ENCODE data around the gene LAMA3. TPM values are rescaled to one million over a fixed set of nuclear protein-coding genes. Genes with fewer than 3 reads are reported as not detected.

LAMA3 gene
- total RNA-seq, 2 donors from 2014 or later: 0.19 TPM; not detected in 1

GRCh38 chr18:23981369-23981980 lies 292.2 kb downstream of the LAMA3 start:
- peaks cover 3 to 6% of the 10 kb centered on the region in 2 donors for H3K9me3 Mint-ChIP-seq
- H3K27ac Mint-ChIP-seq: no peak overlapping the region
- H3K4me3 Mint-ChIP-seq: no peak overlapping the region
- peaks cover 10 to 11% of the 10 kb centered on the region in 2 donors for H3K36me3 Mint-ChIP-seq (ENCODE audit: insufficient read depth in 2 of 2)
- no peak for ATAC-seq (replicated peaks in 1 of 2)
- H3K27me3 Mint-ChIP-seq (ENCODE audit: low read depth): peaks cover 16% of the 10 kb centered on the region
- DNase-seq: no peak
- H3K4me1 Mint-ChIP-seq (ENCODE audit: low read depth): peaks cover 43% of the 10 kb centered on the region

- H3K4me1 Mint-ChIP-seq (ENCODE audit: low read depth): peaks cover 52% of the 10 kb centered on the region
- H3K4me3 Mint-ChIP-seq: no peak overlapping the region
- H3K27me3 Mint-ChIP-seq (ENCODE audit: low read depth): peaks cover 15% of the 10 kb centered on the region
- peaks cover 5 to 7% of the 10 kb centered on the region in 2 donors for H3K36me3 Mint-ChIP-seq (ENCODE audit: insufficient read depth in 2 of 2)
- ATAC-seq (replicated peaks in 1 of 2) (no peak), DNase-seq (no peak)
- peaks cover 1 to 3% of the 10 kb centered on the region in 2 donors for H3K9me3 Mint-ChIP-seq
- H3K27ac Mint-ChIP-seq: no peak overlapping the region
These were observed 293.2 kb downstream of the LAMA3 start for GRCh38 chr18:23982155-23983079.

- peaks cover 1 to 3% of the 10 kb centered on the region in 2 donors for H3K9me3 Mint-ChIP-seq
- H3K36me3 Mint-ChIP-seq (ENCODE audit: insufficient read depth in 2 of 2): peaks cover 5 to 9% of the 10 kb centered on the region in 2 donors
- peaks cover 53% of the 10 kb centered on the region for H3K4me1 Mint-ChIP-seq (ENCODE audit: low read depth)
- no peak overlapping the region for H3K27ac Mint-ChIP-seq
- peaks cover 15% of the 10 kb centered on the region for H3K27me3 Mint-ChIP-seq (ENCODE audit: low read depth)
- DNase-seq: no peak
- no peak for ATAC-seq (replicated peaks in 1 of 2)
- H3K4me3 Mint-ChIP-seq: no peak overlapping the region
These were observed 293.9 kb downstream of the LAMA3 start for GRCh38 chr18:23983112-23983511.

GRCh38 chr18:23986600-23987359 lies 297.5 kb downstream of the LAMA3 start:
- Mint-ChIP-seq H3K4me1 (ENCODE audit: low read depth) (peaks cover 71% of the 10 kb centered on the region), H3K27ac (no peak overlapping the region)
- peak; percentile 91 to 92 for ATAC-seq (replicated peaks in 1 of 2)

GRCh38 chr18:23990474-23991410 lies 301.5 kb downstream of the LAMA3 start:
- Mint-ChIP-seq H3K36me3 (ENCODE audit: insufficient read depth in 2 of 2) (peaks cover 4 to 8% of the 10 kb centered on the region in 2 donors), H3K27ac (peak overlapping the region; percentile 93), H3K4me3 (peak overlapping the region in 1 of 2 donors; percentile 56), H3K27me3 (ENCODE audit: low read depth) (peaks cover 6% of the 10 kb centered on the region), H3K4me1 (ENCODE audit: low read depth) (peaks cover 83% of the 10 kb centered on the region), H3K9me3 (peaks cover 1 to 2% of the 10 kb centered on the region in 2 donors)
- DNase-seq: no peak
- ATAC-seq (replicated peaks in 1 of 2): no peak

More at GRCh38 chr18:23986600-23987359, 297.5 kb downstream of the LAMA3 start:
- DNase-seq: no peak
- H3K27me3 Mint-ChIP-seq (ENCODE audit: low read depth): peaks cover 17% of the 10 kb centered on the region
- H3K36me3 Mint-ChIP-seq (ENCODE audit: insufficient read depth in 2 of 2): peaks cover 5 to 9% of the 10 kb centered on the region in 2 donors
- peak overlapping the region in 1 of 2 donors; percentile 16 for H3K4me3 Mint-ChIP-seq
- H3K9me3 Mint-ChIP-seq: peaks cover 1 to 3% of the 10 kb centered on the region in 2 donors

GRCh38 chr18:23992089-23992940 lies 303.1 kb downstream of the LAMA3 start:
- peak overlapping the region; percentile 65 to 80 for H3K4me3 Mint-ChIP-seq
- peaks cover 67% of the 10 kb centered on the region for H3K4me1 Mint-ChIP-seq (ENCODE audit: low read depth)
- H3K27me3 Mint-ChIP-seq (ENCODE audit: low read depth): peaks cover 6% of the 10 kb centered on the region

GRCh38 chr18:23992941-23993280 lies 303.7 kb downstream of the LAMA3 start:
- Mint-ChIP-seq H3K36me3 (ENCODE audit: insufficient read depth in 2 of 2) (peaks cover 0 to 1% of the 10 kb centered on the region in 2 donors), H3K4me1 (ENCODE audit: low read depth) (peaks cover 61% of the 10 kb centered on the region), H3K27ac (peak overlapping the region; percentile 70)

More at GRCh38 chr18:23992089-23992940, 303.1 kb downstream of the LAMA3 start:
- H3K27ac Mint-ChIP-seq: peak overlapping the region; percentile 70
- H3K36me3 Mint-ChIP-seq (ENCODE audit: insufficient read depth in 2 of 2): peaks cover 0 to 2% of the 10 kb centered on the region in 2 donors
- peak; percentile 51 to 65 for DNase-seq
- H3K9me3 Mint-ChIP-seq: no peaks in the 10 kb centered on the region
- peak; percentile 99 for ATAC-seq (replicated peaks in 1 of 2)

GRCh38 chr18:23994361-23994902 lies 305.2 kb downstream of the LAMA3 start:
- Mint-ChIP-seq H3K27ac (no peak overlapping the region), H3K36me3 (ENCODE audit: insufficient read depth in 2 of 2) (no peaks in the 10 kb centered on the region), H3K4me3 (peak overlapping the region; percentile 43 to 81), H3K27me3 (ENCODE audit: low read depth) (peaks cover 6% of the 10 kb centered on the region), H3K9me3 (no peaks in the 10 kb centered on the region), H3K4me1 (ENCODE audit: low read depth) (peaks cover 56% of the 10 kb centered on the region)
- ATAC-seq (replicated peaks in 1 of 2) (peak in 1 of 2 donors; percentile 32), DNase-seq (no peak)

More at GRCh38 chr18:23992941-23993280, 303.7 kb downstream of the LAMA3 start:
- Mint-ChIP-seq H3K27me3 (ENCODE audit: low read depth) (peaks cover 6% of the 10 kb centered on the region), H3K4me3 (peak overlapping the region; percentile 65 to 80), H3K9me3 (no peaks in the 10 kb centered on the region)
- DNase-seq (no peak), ATAC-seq (replicated peaks in 1 of 2) (no peak)

GRCh38 chr18:23995180-23995579 lies 305.9 kb downstream of the LAMA3 start:
- Mint-ChIP-seq H3K4me1 (ENCODE audit: low read depth) (peaks cover 52% of the 10 kb centered on the region), H3K36me3 (ENCODE audit: insufficient read depth in 2 of 2) (no peaks in the 10 kb centered on the region), H3K27me3 (ENCODE audit: low read depth) (peaks cover 2% of the 10 kb centered on the region), H3K9me3 (no peaks in the 10 kb centered on the region), H3K4me3 (no peak overlapping the region), H3K27ac (no peak overlapping the region)
- DNase-seq (no peak), ATAC-seq (replicated peaks in 1 of 2) (no peak)

- no peaks in the 10 kb centered on the region for H3K27me3 Mint-ChIP-seq (ENCODE audit: low read depth)
- no peak overlapping the region for H3K4me3 Mint-ChIP-seq
- no peak for DNase-seq
- no peak overlapping the region for H3K27ac Mint-ChIP-seq
- H3K4me1 Mint-ChIP-seq (ENCODE audit: low read depth): peaks cover 46% of the 10 kb centered on the region
- peaks cover 0 to 2% of the 10 kb centered on the region in 2 donors for H3K9me3 Mint-ChIP-seq
- no peaks in the 10 kb centered on the region for H3K36me3 Mint-ChIP-seq (ENCODE audit: insufficient read depth in 2 of 2)
- ATAC-seq (replicated peaks in 1 of 2): no peak
These were observed 308.8 kb downstream of the LAMA3 start for GRCh38 chr18:23998018-23998417.

GRCh38 chr18:23998820-23999219 lies 309.6 kb downstream of the LAMA3 start:
- ATAC-seq (replicated peaks in 1 of 2): no peak
- Mint-ChIP-seq H3K9me3 (peaks cover 0 to 2% of the 10 kb centered on the region in 2 donors), H3K27ac (no peak overlapping the region), H3K36me3 (ENCODE audit: insufficient read depth in 2 of 2) (no peaks in the 10 kb centered on the region), H3K27me3 (ENCODE audit: low read depth) (no peaks in the 10 kb centered on the region), H3K4me3 (no peak overlapping the region), H3K4me1 (ENCODE audit: low read depth) (peaks cover 40% of the 10 kb centered on the region)
- DNase-seq: no peak

All from activated T-cell treated with anti-CD3 and anti-CD28 coated beads, Interleukin-2, amount 50 U/mL, for 72 hours (primary cell).